ENCODE data around the gene MCM9. TPM values are rescaled to one million over a fixed set of nuclear protein-coding genes. Genes with fewer than 3 reads are reported as not detected.

The MCM9 gene
- total RNA-seq, 1 experiment from 2014 or later = 18.6 TPM

DNA sequence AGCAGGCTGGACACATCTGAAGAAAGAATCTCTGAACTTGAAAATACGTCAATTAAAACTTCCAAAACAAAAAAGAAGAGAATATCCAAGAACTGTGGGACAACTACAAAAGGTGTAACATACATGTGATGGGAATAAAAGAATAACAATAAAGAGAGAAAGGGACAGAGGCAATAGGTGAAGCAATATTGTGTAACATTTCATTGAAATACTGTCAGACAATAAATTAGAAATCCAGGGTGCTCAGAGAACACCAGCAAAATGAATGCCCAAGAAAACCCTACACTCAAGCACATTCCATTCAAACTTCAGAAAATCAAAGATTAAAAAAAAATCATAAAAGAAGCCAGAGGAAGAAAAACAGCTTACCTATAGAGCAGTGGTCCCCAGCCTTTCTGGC lies 74.6 kb downstream of the MCM9 start:
- Histone ChIP-seq H2AFZ (ENCODE audit: low read length) (no peak overlapping the region), H4K91ac (ENCODE audit: insufficient read length, low read depth, low read length) (no peak overlapping the region), H4K20me1 (ENCODE audit: control insufficient read depth, insufficient read depth, insufficient read length) (no peaks in the 10 kb centered on the region), H3K18ac (ENCODE audit: insufficient read length, low read depth, low read length) (no peak overlapping the region), H3K9ac (ENCODE audit: extremely low read depth, insufficient read length, low read length) (no peak overlapping the region), H4K8ac (replicated peaks; ENCODE audit: insufficient read length, low read depth, low read length) (no peak overlapping the region), H3K4me2 (ENCODE audit: insufficient read depth, insufficient read length, low read length) (no peak overlapping the region), H2BK120ac (ENCODE audit: low read depth, low read length, poor library complexity, severe bottlenecking) (no peak overlapping the region), H3K27me3 (ENCODE audit: insufficient read depth, low read length) (no peaks in the 10 kb centered on the region), H4K5ac (ENCODE audit: insufficient read length, low read depth, low read length) (no peak overlapping the region), H3K23me2 (ENCODE audit: insufficient read length, low read depth, low read length, poor library complexity, severe bottlenecking) (no peaks in the 10 kb centered on the region), H3K4me1 (ENCODE audit: insufficient read depth, low read length) (no peaks in the 10 kb centered on the region; the same call in 1 of the 2 replicates), H3K27ac (ENCODE audit: insufficient read length, low read depth, low read length) (no peak overlapping the region), H3K79me1 (ENCODE audit: insufficient read depth, low read depth, low read length, poor library complexity, severe bottlenecking) (no peaks in the 10 kb centered on the region), H2BK20ac (ENCODE audit: low read depth, low read length, poor library complexity, severe bottlenecking) (no peak overlapping the region), H2BK15ac (ENCODE audit: low read depth, low read length) (no peak overlapping the region), H3K23ac (ENCODE audit: insufficient read length, low read depth, low read length) (no peak overlapping the region), H2BK12ac (ENCODE audit: insufficient read length, low read depth, low read length) (no peak overlapping the region), H2AK5ac (ENCODE audit: insufficient read length, low read length) (no peak overlapping the region), H3K14ac (ENCODE audit: insufficient read depth, low read length) (no peak overlapping the region), H3K56ac (ENCODE audit: insufficient read length, low read depth, low read length) (no peak overlapping the region), H2BK5ac (ENCODE audit: insufficient read length, low read length) (no peak overlapping the region), H3K9me3 (ENCODE audit: control insufficient read depth, low read depth, low read length) (no peaks in the 10 kb centered on the region), H3K79me2 (ENCODE audit: insufficient read depth, low read length) (no peaks in the 10 kb centered on the region), H3K4ac (ENCODE audit: low read depth, low read length) (no peak overlapping the region), H3T11ph (ENCODE audit: low read length) (no peak overlapping the region)
- H3K36me3 Mint-ChIP-seq (ENCODE audit: insufficient read depth in 1 of 3, low read depth in 3 of 3) = peaks cover 6 to 12% (median 8%) of the 10 kb centered on the region in 3 experiments
- no peak overlapping the region for H3K27ac Mint-ChIP-seq
- H3K27me3 Mint-ChIP-seq (ENCODE audit: low read depth) = no peaks in the 10 kb centered on the region
- no CpG with 5 or more reads among the region's 1 CpG for WGBS (ENCODE audit: extremely low coverage, insufficient read length, low lambda C conversion rate)
- TF ChIP-seq, protein P1, sequence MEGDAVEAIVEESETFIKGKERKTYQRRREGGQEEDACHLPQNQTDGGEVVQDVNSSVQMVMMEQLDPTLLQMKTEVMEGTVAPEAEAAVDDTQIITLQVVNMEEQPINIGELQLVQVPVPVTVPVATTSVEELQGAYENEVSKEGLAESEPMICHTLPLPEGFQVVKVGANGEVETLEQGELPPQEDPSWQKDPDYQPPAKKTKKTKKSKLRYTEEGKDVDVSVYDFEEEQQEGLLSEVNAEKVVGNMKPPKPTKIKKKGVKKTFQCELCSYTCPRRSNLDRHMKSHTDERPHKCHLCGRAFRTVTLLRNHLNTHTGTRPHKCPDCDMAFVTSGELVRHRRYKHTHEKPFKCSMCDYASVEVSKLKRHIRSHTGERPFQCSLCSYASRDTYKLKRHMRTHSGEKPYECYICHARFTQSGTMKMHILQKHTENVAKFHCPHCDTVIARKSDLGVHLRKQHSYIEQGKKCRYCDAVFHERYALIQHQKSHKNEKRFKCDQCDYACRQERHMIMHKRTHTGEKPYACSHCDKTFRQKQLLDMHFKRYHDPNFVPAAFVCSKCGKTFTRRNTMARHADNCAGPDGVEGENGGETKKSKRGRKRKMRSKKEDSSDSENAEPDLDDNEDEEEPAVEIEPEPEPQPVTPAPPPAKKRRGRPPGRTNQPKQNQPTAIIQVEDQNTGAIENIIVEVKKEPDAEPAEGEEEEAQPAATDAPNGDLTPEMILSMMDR (conservative IDR thresholded peaks at IDR 0.05) = no peak
- H3K9me3 Mint-ChIP-seq = peaks cover 7 to 11% of the 10 kb centered on the region in 2 experiments
- H3K4me1 Mint-ChIP-seq = peaks cover 10 to 13% of the 10 kb centered on the region in 2 experiments; a peak in 3 of 4 replicates
- DNase-seq = no peak
- H3K4me3 Mint-ChIP-seq = no peak overlapping the region

Data from H9 (cell line).